CD14-positive monocyte (primary cell): ENCODE results near the gene HMGN1. TPM values are rescaled to one million over a fixed set of nuclear protein-coding genes. Genes with fewer than 3 reads are reported as not detected.

ENCODE experiments used
- DNase-seq, 3 donors: peaks; one replicate each; pipeline ENCODE4 v3.0.0-alpha.2; 2011 to 2022
- H2AFZ ChIP-seq: 2 replicates; pipeline ENCODE4 v1.6.0; 2012; ENCODE audit warnings: mild to moderate bottlenecking, low read depth, low read length, inconsistent platforms; ENCODE audit not compliant: insufficient read depth, poor library complexity, severe bottlenecking
- H3K27ac ChIP-seq, 2 donors: 1 replicate in 1 of 2; 2 replicates in 1 of 2; pipeline ENCODE4 v1.5.1; 2012 to 2013; ENCODE audit warnings: low read length in 2 of 2, control low read depth in 1 of 2, inconsistent platforms in 1 of 2, low read depth in 1 of 2, mild to moderate bottlenecking in 1 of 2
- H3K27me3 ChIP-seq, 2 donors: one replicate each; pipeline versions ENCODE4 v1.6.0 to v1.6.1; 2011 to 2013; ENCODE audit warnings: low read length in 2 of 2; ENCODE audit not compliant: control insufficient read depth in 2 of 2, insufficient read depth in 2 of 2
- H3K36me3 ChIP-seq, 2 donors: replicated peaks in 1 of 2; 1 replicate in 1 of 2; 2 replicates in 1 of 2; pipeline versions ENCODE4 v1.5.1 to v1.6.1; 2012 to 2013; ENCODE audit warnings: low read length in 2 of 2, control low read depth in 1 of 2, inconsistent platforms in 1 of 2, mild to moderate bottlenecking in 1 of 2; ENCODE audit not compliant: insufficient read depth in 2 of 2, control insufficient read depth in 1 of 2
- H3K4me1 ChIP-seq, 2 donors: 1 replicate in 1 of 2; 2 replicates in 1 of 2; pipeline versions ENCODE4 v1.5.1 to v1.6.1; 2012 to 2013; ENCODE audit warnings: low read length in 2 of 2, control low read depth in 1 of 2, inconsistent platforms in 1 of 2, mild to moderate bottlenecking in 1 of 2, moderate library complexity in 1 of 2; ENCODE audit not compliant: insufficient read depth in 2 of 2, control insufficient read depth in 1 of 2
- H3K4me2 ChIP-seq: replicated peaks from 2 replicates; pipeline ENCODE3; 2012; ENCODE audit warnings: low read length, moderate library complexity, mild to moderate bottlenecking; ENCODE audit not compliant: poor library complexity, severe bottlenecking; ENCODE audit errors: extremely low read depth
- H3K4me3 ChIP-seq, 3 experiments: fragments of 200-600 bp in 1 of 3; sonication (generic) in 1 of 3; replicated peaks in 1 of 3; 1 replicate in 2 of 3; 2 replicates in 1 of 3; pipeline ENCODE4 v1.5.1; 2011 to 2013; ENCODE audit warnings: low read length in 3 of 3, mild to moderate bottlenecking in 3 of 3, control low read depth in 2 of 3, low read depth in 2 of 3, inconsistent platforms in 1 of 3, moderate library complexity in 1 of 3
- H3K79me2 ChIP-seq: 2 replicates; pipeline ENCODE4 v1.6.0; 2012; ENCODE audit warnings: mild to moderate bottlenecking, control low read depth, inconsistent platforms, low read length, moderate library complexity; ENCODE audit not compliant: insufficient read depth
- H3K9ac ChIP-seq: 2 replicates; pipeline ENCODE4 v1.6.0; 2017; ENCODE audit warnings: low read length, mild to moderate bottlenecking; ENCODE audit not compliant: insufficient read depth, poor library complexity, severe bottlenecking
- H3K9me3 ChIP-seq, 2 donors: replicated peaks in 1 of 2; 1 replicate in 1 of 2; 2 replicates in 1 of 2; pipeline versions ENCODE4 v1.5.1 to v1.6.1; 2012 to 2013; ENCODE audit warnings: low read length in 2 of 2, control low read depth in 1 of 2; ENCODE audit not compliant: control insufficient read depth in 1 of 2, insufficient read depth in 1 of 2
- H4K20me1 ChIP-seq: 2 replicates; pipeline ENCODE4 v1.6.0; 2012; ENCODE audit warnings: mild to moderate bottlenecking, low read length, control low read depth, moderate library complexity; ENCODE audit not compliant: insufficient read depth
- H3K27ac Mint-ChIP-seq, 7 donors: one replicate each; pipeline ENCODE4 v1.8.0; 2020; ENCODE audit warnings: mild to moderate bottlenecking in 7 of 7, mixed read lengths in 7 of 7, moderate library complexity in 6 of 7, inconsistent platforms in 2 of 7
- H3K27me3 Mint-ChIP-seq, 3 donors: one replicate each; pipeline ENCODE4 v1.8.0; 2021 to 2022; ENCODE audit warnings: low read depth in 3 of 3, mild to moderate bottlenecking in 3 of 3, mixed read lengths in 3 of 3, moderate library complexity in 3 of 3, inconsistent platforms in 1 of 3
- H3K36me3 Mint-ChIP-seq, 2 donors: one replicate each; pipeline ENCODE4 v1.8.0; 2020; ENCODE audit warnings: mixed read lengths in 2 of 2, inconsistent platforms in 1 of 2, mild to moderate bottlenecking in 1 of 2
- H3K4me1 Mint-ChIP-seq: one replicate; pipeline ENCODE4 v1.8.0; 2020; ENCODE audit warnings: mild to moderate bottlenecking, mixed read lengths
- H3K4me3 Mint-ChIP-seq, 2 donors: one replicate each; pipeline ENCODE4 v1.8.0; 2020; ENCODE audit warnings: mild to moderate bottlenecking in 2 of 2, mixed read lengths in 2 of 2, moderate library complexity in 1 of 2
- H3K9me3 Mint-ChIP-seq, 7 donors: one replicate each; pipeline ENCODE4 v1.8.0; 2020 to 2022; ENCODE audit warnings: mixed read lengths in 7 of 7, mild to moderate bottlenecking in 6 of 7, moderate library complexity in 6 of 7, inconsistent platforms in 2 of 7
- CTCF ChIP-seq: fragments of 200-600 bp; IDR thresholded peaks from one replicate; pipeline ENCODE4 v1.8.0; 2022; ENCODE audit warnings: antibody characterized with exemption, mild to moderate bottlenecking
- WGBS: methylation state at CpG from one replicate; pipeline ENCODE4 v1.1.5; 2013; ENCODE audit warnings: missing lambda C conversion rate; ENCODE audit not compliant: insufficient coverage; 5-methylcytosine and 5-hydroxymethylcytosine counted together
- intact Hi-C, 2 donors: fragments of 100-400 bp; cut with micrococcal nuclease; formaldehyde crosslinking; loops; one replicate each; pipeline versions ENCODE4 v1.15.0 to v1.15.1; 2023
- polyA plus RNA-seq, 3 donors: library from polyadenylated mRNA; depleted of rRNA in 1 of 3; unstranded in 2 of 3; stranded (reverse) in 1 of 3; fragments of 300-500 nt in 2 of 3; fragments of >200 nt in 1 of 3; fragmentation: Illumina TruSeq in 2 of 3; gene quantifications; 1 replicate in 2 of 3; 2 replicates in 1 of 3; pipeline ENCODE4 v1.2.3, GENCODE V29; 2012 to 2021

Gene HMGN1
- polyA plus RNA-seq, 3 donors = 59.8 to 74.7 (median 72.7) TPM

GRCh38 chr21:39364949-39365348, 16.1 kb upstream of the HMGN1 start:
- no peaks in the 10 kb centered on the region for H3K9me3 ChIP-seq
- intact Hi-C loops = no loop called here
- H2AFZ ChIP-seq = no peak overlapping the region
- no peaks in the 10 kb centered on the region for H4K20me1 ChIP-seq
- H3K79me2 ChIP-seq = no peaks in the 10 kb centered on the region
- no peak overlapping the region for H3K9ac ChIP-seq
- no peak for TF ChIP-seq CTCF
- Mint-ChIP-seq H3K27ac (no peak overlapping the region), H3K27me3 (peaks cover 0 to 3% (median 0%) of the 10 kb centered on the region in 3 donors), H3K4me1 (peaks cover 15% of the 10 kb centered on the region), H3K36me3 (no peaks in the 10 kb centered on the region), H3K9me3 (peaks cover 0 to 6% (median 0%) of the 10 kb centered on the region in 7 donors), H3K4me3 (no peak overlapping the region)
- H3K36me3 ChIP-seq = no peaks in the 10 kb centered on the region
- no peak overlapping the region for H3K4me3 ChIP-seq
- no peak overlapping the region for H3K4me2 ChIP-seq
- WGBS = no CpG with 5 or more reads among the region's 4 CpGs
- H3K4me1 ChIP-seq = peaks cover 15 to 18% of the 10 kb centered on the region in 2 donors
- H3K27me3 ChIP-seq = no peaks in the 10 kb centered on the region
- H3K27ac ChIP-seq = no peak overlapping the region
- DNase-seq = no peak

- Histone ChIP-seq H3K79me2 (no peaks in the 10 kb centered on the region), H3K27ac (no peak overlapping the region), H3K9me3 (no peaks in the 10 kb centered on the region), H3K4me1 (peaks cover 8 to 11% of the 10 kb centered on the region in 2 donors), H3K4me2 (no peak overlapping the region), H3K9ac (no peak overlapping the region), H3K36me3 (no peaks in the 10 kb centered on the region), H3K4me3 (no peak overlapping the region), H4K20me1 (no peaks in the 10 kb centered on the region), H3K27me3 (no peaks in the 10 kb centered on the region), H2AFZ (no peak overlapping the region)
- H3K4me1 Mint-ChIP-seq = peaks cover 10% of the 10 kb centered on the region
- DNase-seq = no peak
- H3K36me3 Mint-ChIP-seq = no peaks in the 10 kb centered on the region
- intact Hi-C loops = no loop called here
- WGBS = 0% methylated on average over 1 of the region's 6 CpGs
- no peak for TF ChIP-seq CTCF
- H3K4me3 Mint-ChIP-seq = no peak overlapping the region
- H3K27me3 Mint-ChIP-seq = peaks cover 0 to 3% (median 0%) of the 10 kb centered on the region in 3 donors
- H3K27ac Mint-ChIP-seq = no peak overlapping the region
- H3K9me3 Mint-ChIP-seq = peaks cover 0 to 6% (median 0%) of the 10 kb centered on the region in 7 donors
These were observed 15.0 kb upstream of the HMGN1 start for GRCh38 chr21:39363607-39364555.
